MM.1S (cell line): ENCODE measurements around the gene MAP3K2.

Source experiments
- CTCF ChIP-seq: fragments of 300-600 bp; sonication (generic); IDR thresholded peaks from 2 replicates; pipeline ENCODE4 v1.5.1; 2016; ENCODE audit warnings: antibody characterized with exemption, low read length, mixed read lengths
- EZH2 ChIP-seq: fragments of 300-600 bp; sonication (generic); optimal IDR thresholded peaks from 2 replicates; pipeline ENCODE3; 2017; ENCODE audit warnings: low read depth, mild to moderate bottlenecking, antibody characterized with exemption, low read length, mixed read lengths

DNA sequence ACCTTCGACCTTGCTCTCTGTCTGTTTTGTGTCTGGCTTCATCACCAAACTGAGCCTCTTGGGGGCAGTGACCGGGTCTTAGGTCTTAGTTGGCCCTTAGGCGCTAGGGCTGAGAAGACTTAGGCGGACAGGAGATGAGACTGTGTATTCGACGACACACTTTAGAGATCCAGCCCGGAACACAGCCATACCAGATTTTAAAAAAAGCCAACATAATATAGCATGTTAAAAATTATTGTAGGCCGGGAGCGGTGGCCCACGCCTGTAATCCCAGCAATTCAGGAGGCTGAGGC is 21.0 kb upstream of the MAP3K2 start:
- TF ChIP-seq CTCF (no peak), EZH2 (no peak)
